ENCODE measurements around the gene RAB7A.

RAB7A gene

DNA sequence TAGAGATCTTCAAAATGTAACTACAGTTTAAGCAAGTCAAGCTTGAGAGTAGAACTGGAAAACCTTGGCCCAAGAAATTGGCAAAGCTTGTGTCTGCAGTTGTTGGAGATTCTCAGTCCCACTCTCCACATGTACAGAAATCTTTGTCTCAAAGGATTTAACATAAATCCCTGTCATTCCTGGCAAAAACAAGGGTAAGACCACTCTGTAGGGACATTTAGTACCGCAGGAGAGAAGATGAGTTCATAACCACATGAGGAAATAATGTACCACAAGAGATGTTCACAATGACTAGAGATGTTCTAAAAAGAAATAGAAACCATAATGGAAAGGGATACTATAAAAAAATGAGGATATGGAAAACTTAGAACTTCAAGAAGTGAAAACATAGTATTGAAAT is 73.7 kb downstream of the RAB7A start:
- peaks cover 19% of the 10 kb centered on the region for H3K4me1 ChIP-seq (ENCODE audit: control insufficient read depth, insufficient read depth, low read length)
- H3K27me3 ChIP-seq (ENCODE audit: control insufficient read depth, insufficient read depth, low read length) = no peaks in the 10 kb centered on the region
- no peak overlapping the region for H3K9ac ChIP-seq (ENCODE audit: low read depth, low read length)
- H3K36me3 ChIP-seq (ENCODE audit: insufficient read depth, low read length) = peaks cover 50% of the 10 kb centered on the region
- no peak overlapping the region for H3K4me2 ChIP-seq (ENCODE audit: low read length)
- no peaks in the 10 kb centered on the region for H3K9me3 ChIP-seq (replicated peaks; ENCODE audit: low read length)
- H3K4me3 ChIP-seq (ENCODE audit: low read length) = no peak overlapping the region

GRCh38 chr3:128800241-128801187 is 74.5 kb downstream of the RAB7A start:
- Histone ChIP-seq H3K9me3 (replicated peaks; ENCODE audit: low read length) (no peaks in the 10 kb centered on the region), H3K4me3 (ENCODE audit: low read length) (no peak overlapping the region), H3K36me3 (ENCODE audit: insufficient read depth, low read length) (peaks cover 50% of the 10 kb centered on the region), H3K9ac (ENCODE audit: low read depth, low read length) (no peak overlapping the region), H3K4me2 (ENCODE audit: low read length) (no peak overlapping the region), H3K4me1 (ENCODE audit: control insufficient read depth, insufficient read depth, low read length) (peaks cover 19% of the 10 kb centered on the region), H3K27me3 (ENCODE audit: control insufficient read depth, insufficient read depth, low read length) (no peaks in the 10 kb centered on the region)

DNA sequence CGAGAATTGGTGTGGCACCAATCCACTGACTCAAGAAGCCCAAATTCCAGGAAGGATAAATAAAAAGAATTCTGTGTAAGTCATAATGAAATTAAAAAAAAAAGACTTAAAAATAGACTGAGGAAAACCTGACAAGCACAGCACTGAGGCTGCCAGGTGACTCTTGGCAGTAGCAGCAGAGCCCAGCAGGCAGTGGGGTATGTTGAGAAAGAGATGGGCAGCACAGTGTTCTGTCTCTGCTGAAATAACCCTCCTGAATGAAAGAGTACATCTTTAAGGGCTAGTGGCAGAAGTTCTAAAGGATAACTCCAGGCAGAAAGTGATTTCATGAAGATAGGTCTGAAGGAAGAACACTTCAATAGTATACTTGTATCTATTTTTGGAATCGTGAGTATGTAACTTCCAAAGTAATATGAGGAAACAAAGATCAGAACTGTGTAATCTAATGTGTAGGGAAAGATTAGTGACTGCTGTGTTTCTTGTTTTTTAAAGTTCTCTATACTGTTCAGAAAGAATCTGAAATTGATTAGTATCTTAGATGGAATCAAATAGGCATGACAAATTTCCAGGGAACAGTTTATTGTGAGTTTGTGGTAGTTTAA is 75.9 kb downstream of the RAB7A start:
- H3K4me1 ChIP-seq (ENCODE audit: control insufficient read depth, insufficient read depth, low read length) = peaks cover 26% of the 10 kb centered on the region
- peaks cover 50% of the 10 kb centered on the region for H3K36me3 ChIP-seq (ENCODE audit: insufficient read depth, low read length)

GRCh38 chr3:128803307-128803706 is 77.3 kb downstream of the RAB7A start:
- Histone ChIP-seq H3K9ac (ENCODE audit: low read depth, low read length) (no peak overlapping the region), H3K36me3 (ENCODE audit: insufficient read depth, low read length) (peaks cover 47% of the 10 kb centered on the region), H3K4me1 (ENCODE audit: control insufficient read depth, insufficient read depth, low read length) (peaks cover 26% of the 10 kb centered on the region)

More for the DNA sequence above, 75.9 kb downstream of the RAB7A start:
- H3K9me3 ChIP-seq (replicated peaks; ENCODE audit: low read length) = no peaks in the 10 kb centered on the region
- no peaks in the 10 kb centered on the region for H3K27me3 ChIP-seq (ENCODE audit: control insufficient read depth, insufficient read depth, low read length)
- H3K4me3 ChIP-seq (ENCODE audit: low read length) = no peak overlapping the region
- H3K4me2 ChIP-seq (ENCODE audit: low read length) = no peak overlapping the region
- H3K9ac ChIP-seq (ENCODE audit: low read depth, low read length) = no peak overlapping the region

DNA sequence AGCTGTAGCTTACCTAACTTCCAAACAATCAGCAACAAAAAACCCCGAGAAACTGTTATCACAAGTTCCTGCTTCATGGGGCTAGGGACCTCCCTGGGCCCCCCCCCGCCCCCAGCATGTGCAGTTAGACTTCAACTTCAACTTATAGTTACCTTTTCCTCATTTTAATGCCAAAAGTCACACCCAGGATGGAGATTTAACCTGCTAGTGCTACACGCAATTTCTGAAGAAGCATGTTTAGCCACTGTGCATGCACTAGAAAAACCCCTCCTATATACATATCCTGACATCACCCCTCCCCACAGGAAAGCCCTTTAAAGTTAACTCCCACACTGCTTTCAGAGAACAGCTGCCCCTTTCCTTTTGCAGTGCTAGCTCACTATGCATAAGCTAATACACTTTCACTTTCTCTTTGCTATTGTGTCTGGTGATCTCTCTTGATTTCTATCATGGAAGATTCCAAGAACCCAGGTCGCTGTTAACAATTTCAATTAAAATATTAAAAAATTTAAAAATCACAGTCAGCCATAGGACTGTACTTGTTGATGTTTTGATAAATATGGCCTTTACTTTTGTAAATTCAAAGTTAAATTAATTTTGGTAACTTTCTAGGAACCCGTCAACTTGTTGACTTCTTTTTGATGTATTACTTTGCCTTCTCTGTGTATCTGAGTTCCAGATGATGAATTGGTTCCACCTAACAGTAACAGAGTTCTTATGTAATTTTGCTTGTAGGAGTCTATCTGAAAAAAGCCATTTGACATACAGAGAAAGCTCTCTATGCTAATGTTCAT is 78.2 kb downstream of the RAB7A start:
- Histone ChIP-seq H3K4me3 (ENCODE audit: low read length) (peak overlapping the region; percentile 4), H3K4me1 (ENCODE audit: control insufficient read depth, insufficient read depth, low read length) (peaks cover 26% of the 10 kb centered on the region)

More at GRCh38 chr3:128803307-128803706, 77.3 kb downstream of the RAB7A start:
- no peak overlapping the region for H3K4me2 ChIP-seq (ENCODE audit: low read length)
- H3K4me3 ChIP-seq (ENCODE audit: low read length) = no peak overlapping the region
- no peaks in the 10 kb centered on the region for H3K27me3 ChIP-seq (ENCODE audit: control insufficient read depth, insufficient read depth, low read length)
- H3K9me3 ChIP-seq (replicated peaks; ENCODE audit: low read length) = no peaks in the 10 kb centered on the region

GRCh38 chr3:128804811-128805155 is 78.8 kb downstream of the RAB7A start:
- Histone ChIP-seq H3K4me1 (ENCODE audit: control insufficient read depth, insufficient read depth, low read length) (peaks cover 26% of the 10 kb centered on the region), H3K27me3 (ENCODE audit: control insufficient read depth, insufficient read depth, low read length) (no peaks in the 10 kb centered on the region), H3K9ac (ENCODE audit: low read depth, low read length) (peak overlapping the region; percentile 20), H3K4me3 (ENCODE audit: low read length) (peak overlapping the region; percentile 4), H3K4me2 (ENCODE audit: low read length) (peak overlapping the region; percentile 77), H3K9me3 (replicated peaks; ENCODE audit: low read length) (no peaks in the 10 kb centered on the region), H3K36me3 (ENCODE audit: insufficient read depth, low read length) (peaks cover 46% of the 10 kb centered on the region)

More for the DNA sequence above, 78.2 kb downstream of the RAB7A start:
- H3K9ac ChIP-seq (ENCODE audit: low read depth, low read length) = peak overlapping the region; percentile 20
- H3K27me3 ChIP-seq (ENCODE audit: control insufficient read depth, insufficient read depth, low read length) = no peaks in the 10 kb centered on the region
- H3K9me3 ChIP-seq (replicated peaks; ENCODE audit: low read length) = no peaks in the 10 kb centered on the region
- peaks cover 47% of the 10 kb centered on the region for H3K36me3 ChIP-seq (ENCODE audit: insufficient read depth, low read length)
- peak overlapping the region; percentile 77 for H3K4me2 ChIP-seq (ENCODE audit: low read length)

DNA sequence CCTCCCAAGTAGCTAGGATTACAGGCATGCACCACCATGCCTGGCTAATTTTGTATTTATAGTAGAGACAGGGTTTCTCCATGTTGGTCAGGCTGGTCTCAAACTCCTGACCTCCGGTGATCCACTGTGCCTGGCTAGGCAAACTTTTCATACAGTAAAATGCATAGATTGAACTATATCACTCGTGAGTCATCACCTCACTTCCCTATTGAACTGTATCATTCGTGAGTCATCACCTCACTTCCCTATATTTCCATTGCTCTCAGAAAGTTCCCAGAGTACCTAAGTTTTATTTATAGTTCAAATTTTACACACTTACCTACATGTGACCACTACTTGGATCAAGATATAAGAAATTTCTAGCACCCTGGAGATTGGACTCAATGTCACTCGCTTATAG is 79.8 kb downstream of the RAB7A start:
- H3K36me3 ChIP-seq (ENCODE audit: insufficient read depth, low read length) = peaks cover 45% of the 10 kb centered on the region
- H3K4me1 ChIP-seq (ENCODE audit: control insufficient read depth, insufficient read depth, low read length) = peaks cover 26% of the 10 kb centered on the region
- H3K27me3 ChIP-seq (ENCODE audit: control insufficient read depth, insufficient read depth, low read length) = no peaks in the 10 kb centered on the region
- no peak overlapping the region for H3K4me3 ChIP-seq (ENCODE audit: low read length)
- no peak overlapping the region for H3K4me2 ChIP-seq (ENCODE audit: low read length)
- H3K9ac ChIP-seq (ENCODE audit: low read depth, low read length) = no peak overlapping the region
- H3K9me3 ChIP-seq (replicated peaks; ENCODE audit: low read length) = no peaks in the 10 kb centered on the region

- H3K4me1 ChIP-seq (ENCODE audit: control insufficient read depth, insufficient read depth, low read length) = peaks cover 26% of the 10 kb centered on the region
- no peak overlapping the region for H3K4me2 ChIP-seq (ENCODE audit: low read length)
- H3K36me3 ChIP-seq (ENCODE audit: insufficient read depth, low read length) = peaks cover 49% of the 10 kb centered on the region
- H3K9ac ChIP-seq (ENCODE audit: low read depth, low read length) = no peak overlapping the region
- no peak overlapping the region for H3K4me3 ChIP-seq (ENCODE audit: low read length)
- H3K27me3 ChIP-seq (ENCODE audit: control insufficient read depth, insufficient read depth, low read length) = no peaks in the 10 kb centered on the region
- no peaks in the 10 kb centered on the region for H3K9me3 ChIP-seq (replicated peaks; ENCODE audit: low read length)
These were observed 80.6 kb downstream of the RAB7A start for GRCh38 chr3:128806588-128806987.

DNA sequence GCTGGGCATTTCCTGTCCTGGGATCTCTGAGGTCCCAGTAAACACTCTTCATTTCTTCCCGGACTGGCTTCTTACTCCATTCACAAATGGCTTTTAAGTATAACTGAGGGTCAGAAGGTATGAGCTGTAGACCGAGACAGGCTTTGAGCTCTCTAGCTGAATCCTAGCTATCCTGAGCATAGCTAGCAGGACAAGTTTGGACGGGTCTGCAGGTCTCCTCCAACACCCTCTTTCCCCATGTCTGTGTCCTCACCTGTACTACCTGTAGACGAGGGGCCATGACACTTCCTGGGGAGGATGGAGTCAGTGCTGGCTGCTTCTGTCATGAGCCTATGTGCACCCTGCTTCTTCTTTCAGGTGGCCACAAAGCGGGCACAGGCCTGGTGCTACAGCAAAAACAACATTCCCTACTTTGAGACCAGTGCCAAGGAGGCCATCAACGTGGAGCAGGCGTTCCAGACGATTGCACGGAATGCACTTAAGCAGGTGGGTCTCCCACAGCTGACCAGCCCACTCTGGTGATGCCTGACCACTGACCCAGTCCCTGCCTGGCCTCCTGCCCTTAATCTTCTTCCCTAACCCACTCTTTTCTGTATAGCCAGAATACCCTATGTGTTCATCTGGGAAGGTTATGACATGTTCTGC is 81.3 kb downstream of the RAB7A start:
- Histone ChIP-seq H3K4me1 (ENCODE audit: control insufficient read depth, insufficient read depth, low read length) (peaks cover 26% of the 10 kb centered on the region), H3K27me3 (ENCODE audit: control insufficient read depth, insufficient read depth, low read length) (no peaks in the 10 kb centered on the region), H3K4me2 (ENCODE audit: low read length) (no peak overlapping the region), H3K4me3 (ENCODE audit: low read length) (no peak overlapping the region), H3K9ac (ENCODE audit: low read depth, low read length) (no peak overlapping the region), H3K9me3 (replicated peaks; ENCODE audit: low read length) (no peaks in the 10 kb centered on the region), H3K36me3 (ENCODE audit: insufficient read depth, low read length) (peaks cover 56% of the 10 kb centered on the region)

DNA sequence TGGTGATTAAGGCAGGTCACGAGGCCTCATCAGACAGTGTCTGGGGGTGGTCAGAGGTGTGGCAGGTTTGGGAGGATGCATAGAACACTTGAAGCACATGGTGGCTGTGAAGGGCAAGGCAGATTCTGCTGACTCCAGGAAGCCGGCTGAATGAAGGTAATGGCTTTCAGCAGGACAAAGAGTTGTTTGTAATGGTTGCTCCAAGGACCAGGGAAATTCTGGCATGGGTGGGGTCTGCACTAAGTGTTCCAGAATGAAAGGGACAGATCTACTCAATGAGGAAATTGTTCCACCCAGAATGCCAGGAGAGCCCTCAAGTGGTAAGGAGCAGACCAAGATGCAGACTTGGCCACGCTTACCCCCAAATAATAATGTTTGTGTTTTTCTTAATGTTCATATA is 82.7 kb downstream of the RAB7A start:
- Histone ChIP-seq H3K4me1 (ENCODE audit: control insufficient read depth, insufficient read depth, low read length) (peaks cover 25% of the 10 kb centered on the region), H3K27me3 (ENCODE audit: control insufficient read depth, insufficient read depth, low read length) (no peaks in the 10 kb centered on the region), H3K4me3 (ENCODE audit: low read length) (no peak overlapping the region), H3K4me2 (ENCODE audit: low read length) (no peak overlapping the region), H3K9me3 (replicated peaks; ENCODE audit: low read length) (no peaks in the 10 kb centered on the region), H3K9ac (ENCODE audit: low read depth, low read length) (no peak overlapping the region), H3K36me3 (ENCODE audit: insufficient read depth, low read length) (peaks cover 69% of the 10 kb centered on the region)

DNA sequence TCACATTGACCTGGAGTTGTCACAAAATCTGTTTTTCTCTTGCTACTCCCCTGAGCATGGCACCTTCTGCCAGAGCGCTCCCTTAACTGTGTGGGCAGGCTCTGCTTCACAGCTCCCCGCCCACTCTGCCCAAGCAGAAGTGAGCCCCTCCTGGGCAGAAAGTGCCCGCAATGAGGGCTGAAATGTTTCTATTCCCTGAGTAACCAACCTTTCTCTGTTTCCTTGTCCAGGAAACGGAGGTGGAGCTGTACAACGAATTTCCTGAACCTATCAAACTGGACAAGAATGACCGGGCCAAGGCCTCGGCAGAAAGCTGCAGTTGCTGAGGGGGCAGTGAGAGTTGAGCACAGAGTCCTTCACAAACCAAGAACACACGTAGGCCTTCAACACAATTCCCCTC is 87.1 kb downstream of the RAB7A start:
- no peak overlapping the region for H3K4me2 ChIP-seq (ENCODE audit: low read length)
- no peaks in the 10 kb centered on the region for H3K4me1 ChIP-seq (ENCODE audit: control insufficient read depth, insufficient read depth, low read length)
- H3K36me3 ChIP-seq (ENCODE audit: insufficient read depth, low read length) = peaks cover 85% of the 10 kb centered on the region
- H3K4me3 ChIP-seq (ENCODE audit: low read length) = no peak overlapping the region
- no peaks in the 10 kb centered on the region for H3K27me3 ChIP-seq (ENCODE audit: control insufficient read depth, insufficient read depth, low read length)
- no peak overlapping the region for H3K9ac ChIP-seq (ENCODE audit: low read depth, low read length)
- no peaks in the 10 kb centered on the region for H3K9me3 ChIP-seq (replicated peaks; ENCODE audit: low read length)
